Measurements from ENCODE around the gene INS. TPM values are rescaled to one million over a fixed set of nuclear protein-coding genes. Genes with fewer than 3 reads are reported as not detected.

Gene INS
- total and polyA plus RNA-seq, 2 of the 13 experiments (the other 11 are each of a cell fraction or from before 2014, with no cell fraction given) = not detected

GRCh38 chr11:2163428-2163978 is 2.5 kb upstream of the INS start:
- H3K36me3 ChIP-seq (replicated peaks in 1 of 2; ENCODE audit: control insufficient read depth in 1 of 2, insufficient read depth in 2 of 2, low read length in 2 of 2) = no peaks in the 10 kb centered on the region
- H3K9ac ChIP-seq (ENCODE audit: insufficient read depth, low read depth, low read length) = no peak overlapping the region
- in situ Hi-C loops (cut with HindIII; ENCODE audit: extremely low pct_ligation_motif_present, low pct_unique_long_range_greater_than_20kb) (no loop called here), intact Hi-C loops (cut with micrococcal nuclease; ENCODE audit: unreplicated experiment) (no loop called here)
- no peak overlapping the region for H3K4me2 ChIP-seq (ENCODE audit: low read depth, low read length)
- ChIA-PET POLR2A (no interaction called here), CTCF (ENCODE audit: low intra/inter-chr PET ratio, low total read pairs) (no interaction called here)
- H2AFZ ChIP-seq (ENCODE audit: low read length) = no peak overlapping the region
- BruUV-seq (replicated peaks) = no TSS peak
- no CpG with 5 or more reads among the region's 12 CpGs for WGBS (ENCODE audit: low lambda C conversion rate)
- TF ChIP-seq ZNF367 (CRISPR knock-in tag; IDR thresholded peaks at IDR 0.05; ENCODE audit: borderline replicate concordance) (no peak), ZNF503 (CRISPR knock-in tag; IDR thresholded peaks at IDR 0.05) (no peak), HCFC1 (IDR thresholded peaks at IDR 0.05; ENCODE audit: low read depth, low read length) (no peak), ZNF687 (CRISPR knock-in tag; IDR thresholded peaks at IDR 0.05) (no peak; the same call in 1 of the 2 replicates), ZNF556 (CRISPR knock-in tag; IDR thresholded peaks at IDR 0.05; ENCODE audit: borderline replicate concordance) (no peak), HDAC2 (CRISPR knock-in tag; IDR thresholded peaks at IDR 0.05) (no peak), CBX1 (IDR thresholded peaks at IDR 0.05; ENCODE audit: low read depth) (no peak), ZNF577 (CRISPR knock-in tag; IDR thresholded peaks at IDR 0.05; ENCODE audit: borderline replicate concordance, low read depth) (no peak)
- no peak for FAIRE-seq
- no peak overlapping the region for H3K27ac ChIP-seq (ENCODE audit: extremely low read length, insufficient read depth, low read length)
- no peak for ATAC-seq
- H3K4me1 ChIP-seq (ENCODE audit: insufficient read depth, low read length) = no peaks in the 10 kb centered on the region
- H3K27me3 ChIP-seq (ENCODE audit: control insufficient read depth in 1 of 2, insufficient read depth in 2 of 2, low read length in 2 of 2) = peaks cover 26 to 85% of the 10 kb centered on the region in 2 experiments
- no peaks in the 10 kb centered on the region for H3K9me3 ChIP-seq (ENCODE audit: low read length)
- no peak overlapping the region for H3K4me3 ChIP-seq (replicated peaks in 1 of 3; ENCODE audit: insufficient read depth in 1 of 3, low read depth in 2 of 3, low read length in 3 of 3)
- H3K79me2 ChIP-seq (ENCODE audit: insufficient read depth, low read length) = no peaks in the 10 kb centered on the region
- no peaks in the 10 kb centered on the region for H4K20me1 ChIP-seq (ENCODE audit: insufficient read depth, low read length)
- DNase-seq (ENCODE audit: low spot score) = no peak

Measured in HepG2 (cell line).